Fibroblast of skin of scalp (primary cell): Measurements from ENCODE around the gene MTA2.
"Not testable (repeated sequence)": the region's sequence is repeated elsewhere in the genome, so short reads cannot be mapped to it uniquely, and the experiment has no call there.

Source experiments
- DNase-seq: peaks from one replicate; pipeline ENCODE4 v3.0.0-alpha.2; 2013

MTA2 gene

DNA sequence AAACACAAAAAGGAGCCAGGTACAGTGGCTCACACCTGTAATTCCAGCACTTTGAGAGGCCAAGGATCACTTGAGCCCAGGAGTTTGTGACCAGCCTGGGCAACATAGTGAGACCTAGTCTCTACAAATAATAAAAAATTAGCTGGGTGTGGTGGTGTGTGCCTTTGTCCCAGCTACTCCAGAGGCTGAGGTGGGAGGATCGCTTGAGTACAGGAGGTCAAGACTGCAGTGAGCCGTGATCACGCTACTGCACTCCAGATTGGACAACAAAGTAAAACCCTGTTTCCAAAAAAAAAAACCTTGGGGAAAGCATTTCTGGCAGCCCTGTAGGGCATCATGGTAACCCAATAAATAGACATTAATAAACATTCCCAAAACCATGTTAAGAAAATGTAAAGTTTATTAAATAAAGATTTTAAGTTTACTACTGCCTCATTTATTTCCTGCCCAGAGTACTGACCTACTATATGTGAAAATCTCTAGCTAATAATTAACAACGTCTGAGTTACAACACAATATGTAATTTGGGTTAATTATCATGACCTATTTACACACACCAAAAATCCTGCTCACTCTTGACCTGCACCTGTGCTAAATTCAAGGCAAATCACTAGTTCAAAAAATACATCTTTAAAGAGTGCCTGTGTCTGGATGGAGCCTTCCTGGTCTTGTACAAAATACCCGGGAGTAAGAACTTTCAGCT, 36.4 kb downstream of the MTA2 start:
- no peak for DNase-seq

DNA sequence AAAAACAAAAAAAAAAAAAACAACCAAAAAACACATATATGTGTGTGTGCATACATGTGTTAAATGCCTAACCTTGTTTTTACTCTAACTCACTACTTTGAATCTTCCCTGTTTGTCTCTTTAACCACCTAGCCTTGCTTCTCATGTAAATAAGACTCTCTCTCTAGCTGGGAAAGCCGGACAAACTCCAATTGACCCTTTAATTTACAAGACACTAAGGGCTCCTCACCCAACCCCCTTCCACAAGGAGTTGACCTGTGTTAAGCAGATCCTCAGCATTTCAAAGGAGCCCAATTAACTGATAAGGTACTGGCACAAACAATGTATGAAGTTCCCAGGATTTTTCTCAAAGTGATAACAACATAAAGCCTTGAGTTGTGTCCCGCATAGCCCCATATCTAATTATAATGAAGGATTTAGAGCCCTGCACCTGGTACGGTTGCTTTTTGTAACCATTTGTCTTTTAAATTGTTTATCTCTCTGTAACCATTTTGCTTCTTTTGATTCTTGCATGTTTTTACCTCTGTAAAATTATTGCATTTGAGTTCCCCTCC, 39.9 kb downstream of the MTA2 start:
- DNase-seq, result not testable (repeated sequence)

DNA sequence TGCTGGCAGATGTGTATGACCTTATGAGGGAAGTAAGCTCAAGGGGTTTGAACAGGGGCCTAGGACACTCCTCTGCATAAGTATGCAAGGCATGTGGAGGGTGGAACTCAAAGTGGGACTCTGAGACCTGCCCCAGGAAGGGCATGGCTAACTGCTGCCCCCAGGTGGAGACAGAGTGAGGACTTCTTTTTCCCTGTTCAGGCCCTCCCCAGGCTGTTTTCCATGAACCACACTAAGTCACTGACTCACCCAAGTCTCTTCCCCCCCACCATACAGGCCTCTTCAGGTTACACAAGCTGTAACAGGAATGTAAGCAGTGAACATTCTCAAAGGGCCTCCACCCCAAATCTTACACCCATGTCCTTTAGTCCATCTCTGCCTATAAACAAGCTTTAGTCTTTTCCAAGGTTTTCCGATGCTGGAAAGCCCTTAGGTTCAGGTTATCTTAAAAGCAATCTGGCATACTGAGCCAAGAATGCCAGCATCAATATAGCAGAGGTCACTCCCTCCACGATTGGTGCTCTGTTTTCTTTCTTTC, 41.0 kb downstream of the MTA2 start:
- peak; percentile 98 for DNase-seq

DNA sequence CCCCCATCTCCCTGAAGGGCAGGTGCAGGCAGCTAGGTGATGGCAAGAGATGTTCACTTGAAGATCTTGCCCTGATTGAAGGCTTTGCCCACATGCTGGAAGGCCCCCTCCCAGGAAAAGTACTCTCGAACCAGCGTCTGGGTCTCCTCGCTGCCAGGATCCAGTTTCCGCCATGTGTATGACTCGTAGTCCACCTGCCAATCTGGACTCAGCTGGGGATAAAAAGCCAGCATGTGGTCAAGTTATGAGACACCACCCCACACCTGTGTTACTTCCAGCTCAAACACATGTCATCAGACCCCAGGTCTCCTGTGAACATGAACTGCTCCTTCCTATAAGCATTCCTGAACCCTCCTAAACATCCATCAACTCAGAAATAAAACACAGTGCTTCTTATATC, 42.0 kb downstream of the MTA2 start:
- not testable (repeated sequence) for DNase-seq

DNA sequence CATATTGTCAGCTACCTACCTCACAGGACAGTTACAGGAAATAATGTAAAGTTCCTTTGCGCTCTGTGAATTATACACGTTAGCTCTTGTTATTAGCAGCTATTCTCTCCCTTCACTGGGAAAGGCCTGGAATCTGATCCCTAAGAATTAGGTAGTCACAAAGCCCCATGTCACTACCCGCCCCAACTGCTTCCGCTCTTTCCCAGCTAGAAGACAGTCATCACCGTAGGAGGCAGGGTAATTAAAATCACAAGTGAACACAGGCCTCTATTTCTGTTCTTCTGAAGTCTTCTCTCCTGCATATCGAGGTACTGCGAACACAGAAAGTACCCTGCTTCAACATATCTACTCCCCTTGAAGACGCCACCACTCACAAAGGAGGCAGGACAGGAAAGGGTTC, 42.5 kb downstream of the MTA2 start:
- DNase-seq, result no peak

DNA sequence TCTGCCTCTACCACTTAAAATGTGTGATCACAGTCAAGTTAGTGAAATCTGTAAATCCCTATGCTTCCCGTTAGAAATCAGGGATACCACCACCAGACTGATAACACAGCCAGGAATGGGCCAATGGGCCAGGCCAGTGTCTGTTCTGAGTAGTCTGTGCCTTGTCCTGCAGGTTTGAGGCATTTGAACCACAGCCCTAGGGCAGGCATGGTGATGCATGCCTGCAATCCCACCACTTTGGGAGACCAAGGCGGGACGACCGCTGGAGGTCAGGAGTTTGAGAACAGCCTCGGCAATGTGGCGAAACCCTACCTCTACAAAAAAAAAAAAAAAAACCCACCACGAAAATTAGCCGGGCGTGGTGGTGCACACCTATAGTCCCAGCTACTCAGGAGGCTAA, 43.0 kb downstream of the MTA2 start:
- no peak for DNase-seq

DNA sequence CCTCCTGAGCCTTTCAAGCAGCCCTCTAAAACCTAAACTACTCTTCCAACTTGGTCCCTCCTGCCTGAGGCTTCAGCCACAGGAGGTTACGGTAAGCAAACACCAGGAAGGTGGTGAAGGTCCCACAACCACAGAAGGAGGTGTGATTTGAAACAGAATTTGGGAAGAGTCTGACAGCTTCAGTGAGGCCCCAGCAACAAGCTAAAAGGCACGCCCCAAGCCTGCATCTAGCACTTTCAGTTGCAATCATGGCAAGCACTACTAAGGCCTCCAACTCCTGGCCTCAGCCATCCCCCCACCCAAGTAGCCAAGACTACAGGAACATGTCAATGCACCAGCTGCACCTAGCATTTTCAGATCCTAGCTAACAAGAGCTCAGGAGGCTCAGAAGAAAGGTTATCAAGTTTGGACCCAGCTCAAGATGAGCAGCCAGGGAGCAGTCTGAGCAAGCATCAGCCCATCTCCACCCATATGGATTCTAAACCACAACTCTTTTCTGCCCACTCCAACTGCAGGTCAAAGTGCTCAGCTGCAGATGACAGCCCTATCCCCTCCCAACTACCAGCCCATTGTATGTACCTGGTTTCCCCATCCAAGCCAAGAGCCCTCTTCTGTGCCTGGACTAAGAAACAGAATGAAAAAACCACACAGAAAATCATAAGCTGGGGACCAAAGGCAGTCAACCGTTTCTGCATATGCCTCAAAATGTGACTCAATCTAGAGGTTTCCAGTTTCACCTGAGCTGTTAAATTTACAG, 44.6 kb downstream of the MTA2 start:
- no peak for DNase-seq

DNA sequence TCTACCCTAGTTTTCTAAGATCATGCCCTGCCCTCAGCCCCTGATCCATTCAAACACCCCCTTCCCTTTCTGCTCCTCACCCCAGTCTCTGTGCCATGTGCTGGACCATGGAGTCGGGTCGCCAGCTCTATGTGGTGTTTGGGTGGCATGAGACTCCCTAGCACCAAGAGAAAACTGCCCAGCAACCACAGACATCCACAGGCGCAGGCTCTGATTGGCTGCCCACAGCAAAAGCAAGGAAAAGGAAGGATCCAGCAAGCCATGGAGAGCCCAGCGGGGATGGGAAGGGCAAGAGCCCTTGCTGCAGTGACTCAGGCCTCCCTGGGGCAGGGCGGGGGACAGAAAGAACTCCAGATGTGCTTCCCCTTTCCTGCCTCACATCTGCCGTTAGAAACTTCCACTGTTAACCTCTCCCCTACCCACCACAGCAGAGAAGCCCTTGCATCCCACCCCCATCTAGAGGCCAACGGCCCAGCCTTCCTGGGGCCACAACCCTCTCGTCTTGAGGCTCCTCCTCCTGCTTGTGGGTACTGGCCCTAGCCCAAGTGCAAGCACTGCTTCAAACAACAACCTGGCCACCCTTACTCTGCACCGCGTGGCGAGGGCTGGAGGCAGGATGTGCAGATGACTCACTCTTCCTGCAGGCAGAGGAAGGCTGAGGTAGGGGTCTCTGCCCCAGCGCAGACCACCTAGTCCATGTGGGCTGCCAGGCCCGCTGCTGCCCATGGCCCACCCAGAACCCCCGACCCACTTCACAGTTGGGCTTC, 45.4 kb downstream of the MTA2 start:
- peak; percentile 97 for DNase-seq

DNA sequence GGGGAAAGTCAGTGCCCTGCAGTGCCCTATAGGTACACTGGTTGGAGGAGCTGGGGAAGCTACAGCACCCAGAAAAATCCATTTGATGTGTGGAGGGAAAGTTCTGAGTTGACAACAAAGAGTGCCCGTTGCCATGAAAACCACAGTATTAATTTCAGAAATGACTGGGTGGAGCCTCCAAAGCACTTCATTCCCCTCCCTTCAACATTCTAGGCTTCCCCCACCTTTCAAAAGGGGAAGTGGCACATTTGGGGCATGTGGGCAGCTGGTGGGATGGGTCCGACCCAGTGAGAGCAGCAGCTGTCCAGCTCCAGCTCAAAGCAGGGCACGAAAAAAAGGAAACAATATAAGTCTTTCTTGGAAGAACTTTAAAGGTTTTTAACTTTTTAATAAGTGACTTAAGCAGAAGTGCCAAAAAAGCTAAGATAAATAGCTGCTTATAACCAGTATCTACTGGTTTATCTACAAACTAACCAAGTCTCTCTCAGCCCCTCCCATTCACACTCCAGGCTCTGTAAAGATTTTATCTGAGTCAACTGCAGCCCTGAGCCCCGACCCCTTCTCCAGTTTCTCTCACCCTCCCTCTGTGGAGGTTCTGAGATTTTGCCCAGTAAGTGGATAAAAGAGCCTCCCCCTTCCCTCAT, 46.1 kb downstream of the MTA2 start:
- no peak for DNase-seq

DNA sequence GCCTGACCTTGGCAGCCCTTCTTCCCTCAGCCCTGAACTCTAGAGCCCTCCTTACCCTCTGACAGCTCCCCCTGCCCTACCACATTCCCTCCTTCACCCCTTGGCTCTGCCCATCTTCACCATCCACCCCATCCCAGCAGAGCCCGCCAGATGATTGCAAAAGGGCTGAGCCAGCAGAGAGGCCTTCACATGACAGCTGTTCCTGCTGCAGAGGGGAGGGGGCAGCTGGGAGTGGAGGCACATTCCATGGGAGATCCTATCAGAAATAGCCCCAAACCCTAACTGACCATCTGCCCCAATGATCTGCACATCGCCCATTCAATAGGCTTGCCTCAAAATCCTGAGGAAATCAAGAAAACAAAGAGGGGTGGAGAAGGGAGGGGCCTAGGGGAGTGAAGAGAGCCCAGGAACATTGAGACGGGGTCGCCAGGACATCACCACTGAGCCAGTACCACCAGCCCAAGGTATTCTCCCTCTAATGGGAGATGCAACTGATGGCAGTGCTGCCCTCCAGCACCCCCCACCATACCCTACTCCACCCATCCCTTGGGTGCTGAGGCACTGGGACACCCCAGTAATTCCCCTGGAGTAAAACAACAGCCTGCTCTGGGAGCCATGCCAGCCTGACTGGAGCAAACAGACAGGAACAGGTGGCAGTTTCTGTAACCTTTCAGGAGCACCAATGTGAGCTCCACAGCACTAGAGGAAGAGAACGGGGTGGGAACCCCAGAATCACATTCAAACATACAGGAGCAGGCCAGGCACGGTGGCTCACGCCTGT, 47.1 kb downstream of the MTA2 start:
- DNase-seq, result no peak

DNA sequence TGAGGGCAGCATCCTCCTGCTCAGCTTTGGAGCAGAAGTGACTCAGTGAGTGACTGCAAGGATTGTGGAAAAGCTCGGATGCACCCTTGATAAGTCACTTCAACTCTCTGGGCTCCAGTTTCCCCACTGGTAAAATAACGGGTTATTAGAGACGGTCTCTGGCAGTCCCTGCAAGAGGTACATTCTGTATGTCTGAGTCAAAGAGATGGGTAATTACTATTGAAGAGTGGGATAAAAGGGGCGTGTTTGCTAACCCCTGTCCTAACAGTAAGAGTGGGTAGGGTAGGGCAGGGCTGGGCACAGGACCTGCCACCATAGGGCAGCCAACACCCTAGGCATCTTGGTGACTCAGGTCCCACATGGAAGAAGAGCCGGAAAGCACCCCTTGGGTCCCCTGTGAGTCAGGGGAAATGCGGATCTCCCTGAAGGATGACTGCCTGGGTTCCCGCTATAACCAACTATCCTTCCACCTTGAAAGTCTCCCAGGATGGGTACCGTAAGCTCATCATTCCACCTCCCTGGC, 47.8 kb downstream of the MTA2 start:
- DNase-seq, result peak; percentile 91

DNA sequence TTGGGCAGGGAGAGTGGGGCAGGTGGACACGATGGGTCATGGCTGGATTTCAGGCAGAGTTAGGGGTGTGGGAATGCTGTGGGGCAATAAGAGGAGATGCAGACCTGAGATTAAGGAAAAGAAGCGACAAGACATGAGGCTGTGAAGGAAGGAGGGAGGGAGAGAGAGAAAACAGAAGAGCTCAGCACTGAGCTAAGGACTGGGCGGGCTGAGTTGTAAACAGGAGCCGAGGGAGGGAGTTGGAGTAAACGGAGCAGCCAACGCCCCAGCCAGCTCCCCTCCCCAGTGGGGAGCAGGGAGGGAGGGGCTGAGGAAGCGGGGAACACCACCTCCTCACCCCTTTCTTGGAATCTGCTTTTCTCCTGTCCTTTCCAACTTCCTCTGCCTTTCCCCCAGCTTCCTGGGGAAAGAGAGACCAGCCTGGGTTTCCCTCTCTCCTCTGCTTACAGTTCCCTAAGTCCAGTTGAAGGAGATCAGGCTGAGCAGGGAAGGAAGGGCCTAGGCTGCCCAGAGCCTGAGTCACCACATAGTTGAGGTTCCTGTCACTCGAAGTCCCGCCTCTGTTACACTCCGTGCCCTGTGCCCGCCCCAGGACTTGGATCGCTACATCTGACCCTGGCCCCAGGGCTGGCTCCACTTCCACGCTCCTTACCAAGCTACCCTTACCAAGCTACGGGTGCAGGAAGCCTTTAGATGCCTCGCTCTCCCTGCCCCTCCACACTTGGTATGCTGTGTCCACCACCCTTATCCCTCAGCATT, 48.4 kb downstream of the MTA2 start:
- DNase-seq, result peak; percentile 95

DNA sequence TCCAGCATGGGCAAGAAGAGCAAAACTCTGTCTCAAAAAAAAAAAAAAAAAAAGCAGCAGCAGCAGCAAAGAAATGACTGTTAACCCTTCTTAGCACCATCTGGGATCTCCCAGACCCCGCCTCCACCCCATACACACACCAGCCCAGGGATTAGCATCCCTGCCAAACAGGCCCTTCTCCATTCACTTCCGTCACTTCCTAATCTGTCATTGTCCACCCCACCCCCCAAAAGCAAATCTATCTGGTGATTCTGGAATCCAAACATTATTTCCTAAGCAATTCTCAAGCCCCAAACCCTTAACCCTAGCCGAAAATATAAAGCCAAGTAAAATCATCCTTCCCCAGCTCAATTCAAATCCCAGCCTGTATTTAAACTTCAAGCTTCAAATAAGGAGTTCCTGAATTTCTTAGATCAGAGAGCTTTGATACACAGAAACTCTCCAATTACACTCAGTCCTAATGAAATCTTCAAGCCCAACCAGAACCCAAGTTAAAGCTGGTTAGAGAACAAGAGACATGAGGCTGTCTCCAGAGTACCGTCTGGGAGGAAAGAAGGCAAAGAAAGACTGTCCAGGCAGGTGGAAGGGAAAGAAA, 49.1 kb downstream of the MTA2 start:
- peak; percentile 67 for DNase-seq

DNA sequence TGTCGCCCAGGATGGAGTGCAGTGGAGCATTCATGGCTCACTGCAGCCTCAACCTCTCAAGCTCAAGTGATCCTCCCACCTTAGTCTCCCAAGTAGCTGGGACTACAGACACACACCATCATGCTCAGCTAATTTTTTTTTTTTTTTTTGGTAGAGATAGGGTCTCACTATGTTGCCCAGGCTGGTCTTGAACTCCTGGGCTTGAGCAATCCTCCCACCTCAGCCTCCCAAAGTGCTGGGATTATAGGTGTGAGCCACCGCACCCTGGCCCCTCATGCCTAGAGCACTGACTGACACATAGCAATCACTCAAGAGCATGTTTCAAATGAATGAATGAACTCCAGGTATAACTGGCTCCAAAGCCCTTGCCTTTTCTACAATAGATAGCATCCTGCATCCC, 51.2 kb downstream of the MTA2 start:
- DNase-seq, result not testable (repeated sequence)

DNA sequence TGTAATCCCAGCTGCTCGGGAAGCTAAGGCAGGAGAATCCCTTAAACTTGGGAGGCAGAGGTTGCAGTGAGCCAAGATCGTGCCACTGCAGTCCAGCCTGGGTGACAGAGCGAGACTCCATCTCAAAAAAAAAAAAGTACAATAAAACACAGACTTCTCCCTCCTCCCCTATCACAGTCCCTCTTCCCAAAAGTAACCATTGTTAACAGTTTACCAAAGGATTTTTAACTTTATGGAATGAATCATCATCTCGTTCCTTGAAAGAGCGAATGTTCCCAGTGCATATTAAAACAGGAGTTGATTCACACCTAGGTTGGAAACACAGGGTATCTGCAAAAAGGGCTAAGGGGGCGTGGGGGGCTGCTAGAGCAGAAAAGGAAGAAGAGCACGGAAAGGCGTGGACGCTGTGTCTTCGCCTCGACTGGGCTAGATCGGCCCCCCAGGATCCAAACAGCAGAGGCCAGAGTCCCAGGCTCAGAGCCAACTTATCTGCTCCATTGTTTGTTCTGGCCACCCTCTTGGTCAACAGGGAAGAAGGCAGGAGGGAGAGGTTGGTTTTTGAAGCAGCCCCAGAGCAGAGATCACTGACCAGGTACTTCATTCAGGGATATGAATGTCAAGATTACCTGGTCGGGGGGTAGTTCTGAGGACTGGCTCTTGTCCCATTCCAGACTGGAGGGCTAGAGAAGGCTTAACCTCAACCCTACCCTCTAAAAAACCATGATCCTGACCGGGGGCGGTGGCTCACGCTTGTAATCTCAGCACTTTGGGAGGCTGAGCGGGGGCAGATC, 52.9 kb downstream of the MTA2 start:
- DNase-seq, result no peak

DNA sequence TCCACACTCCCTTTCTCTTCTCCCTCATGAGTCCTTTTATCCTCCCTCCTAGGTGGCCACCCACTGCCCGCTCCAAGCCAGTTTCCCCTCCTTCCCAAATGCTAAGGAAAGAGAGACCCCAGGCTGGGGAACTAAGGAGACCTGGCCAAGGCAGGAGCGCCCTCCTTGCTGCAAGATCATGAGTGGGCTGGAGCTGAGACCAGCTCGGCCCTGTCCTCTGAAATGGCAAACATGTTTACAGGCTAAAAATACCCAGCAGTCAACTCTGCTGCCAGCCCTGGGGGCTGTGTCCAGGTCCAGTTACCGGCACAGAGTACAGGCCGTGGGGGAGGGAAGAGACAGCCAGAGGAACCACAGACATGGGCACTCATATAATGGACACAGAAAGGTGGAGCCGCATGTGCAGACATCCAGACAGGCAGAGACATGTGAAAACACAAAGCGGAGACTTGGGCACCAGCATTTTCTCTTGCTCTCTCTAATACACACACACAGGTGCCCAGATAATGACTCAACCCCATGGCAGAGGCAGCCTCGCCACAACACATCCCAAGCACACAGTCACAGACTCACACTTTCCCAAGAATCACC, 53.9 kb downstream of the MTA2 start:
- DNase-seq, result no peak

DNA sequence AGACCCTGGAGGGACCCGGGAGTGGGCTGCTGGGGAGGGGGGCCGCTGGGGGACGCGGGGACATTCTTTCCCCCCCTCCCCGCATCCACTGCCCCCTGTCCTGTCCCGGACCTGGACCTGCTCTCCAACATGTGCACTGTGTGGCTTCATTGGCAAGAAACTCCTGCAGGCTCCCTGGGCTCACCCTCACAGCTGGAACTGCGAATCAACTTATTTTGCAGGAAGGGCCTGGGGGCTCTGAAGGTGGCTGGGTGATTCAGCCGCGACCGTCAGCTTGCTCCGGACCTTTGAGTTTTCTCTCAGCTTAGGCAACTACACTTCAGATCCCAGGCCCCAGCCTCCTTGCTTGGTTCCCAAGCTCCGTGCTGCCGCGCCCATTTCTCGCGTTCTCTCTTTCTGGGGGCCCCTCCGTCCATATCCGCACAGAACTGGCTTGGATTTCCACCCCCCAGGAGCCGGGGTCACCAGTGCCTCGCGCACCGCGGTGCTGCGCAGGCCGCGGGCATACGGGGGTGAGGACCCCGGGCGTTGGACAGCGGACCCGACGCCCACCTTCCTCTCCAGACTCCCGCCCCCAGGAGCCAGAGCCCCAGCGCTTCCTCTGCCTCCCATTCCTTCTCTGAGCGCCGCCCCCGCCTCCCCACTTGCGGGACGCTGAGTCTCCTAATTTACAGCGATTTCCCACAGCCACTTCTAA, 54.6 kb downstream of the MTA2 start:
- DNase-seq, result peak; percentile 30

DNA sequence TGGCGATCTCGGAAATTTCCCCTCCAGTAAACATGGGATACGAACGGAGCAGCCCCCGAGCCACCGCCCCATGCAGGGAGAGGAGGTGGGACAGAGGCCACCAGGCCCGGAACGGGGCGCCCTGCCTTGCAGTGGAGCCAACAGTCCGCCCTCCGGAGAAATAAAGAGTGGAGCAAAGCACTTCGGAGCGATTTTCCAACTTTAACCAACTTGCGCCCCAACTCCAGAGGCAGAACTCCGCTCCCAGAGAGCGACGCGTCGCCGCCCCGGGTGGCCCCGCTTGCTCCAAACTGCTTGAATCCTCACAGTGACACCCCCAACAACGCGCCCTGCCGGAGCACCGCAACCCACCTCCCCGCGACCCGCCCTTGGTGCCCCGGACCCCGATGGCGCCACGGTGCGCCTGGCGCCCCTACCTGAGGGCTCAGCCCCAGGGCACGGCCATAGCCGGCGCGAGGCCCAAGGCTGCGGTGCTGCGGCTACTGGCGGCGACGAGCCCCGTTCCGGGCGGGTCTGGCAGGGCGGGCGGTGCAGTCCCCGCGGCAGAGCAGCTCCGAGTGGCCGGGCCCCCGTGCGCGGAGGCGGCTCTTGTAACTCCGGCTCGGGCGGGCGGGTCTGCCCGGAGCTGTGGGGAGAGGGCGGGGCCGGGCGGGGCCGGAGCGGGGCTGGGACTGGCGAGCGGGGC, 55.3 kb downstream of the MTA2 start, which contains the start of gene AHNAK:
Gene AHNAK, minus strand, starts transcription at position 563 of the 685 bp plus-strand sequence. CDS start 10,708 bp downstream, outside the sequence.
- DNase-seq, result peak; percentile 68
